ENCODE results near the gene DIAPH2. TPM values are rescaled to one million over a fixed set of nuclear protein-coding genes. Genes with fewer than 3 reads are reported as not detected.

Gene DIAPH2
- total and polyA plus RNA-seq, 2 donors (not counting 1 experiment from before 2014, with no cell fraction given), result 4.2 to 32.4 TPM

GRCh38 chrX:97609938-97610337 is 925.3 kb downstream of the DIAPH2 start:
- no peaks in the 10 kb centered on the region for H3K4me1 ChIP-seq (ENCODE audit: control insufficient read depth in 2 of 2, insufficient read depth in 2 of 2, low read length in 2 of 2)
- H3K4me1 Mint-ChIP-seq, result no peaks in the 10 kb centered on the region
- no peak overlapping the region for H2AFZ ChIP-seq (ENCODE audit: insufficient read depth, low read depth, low read length, poor library complexity, severe bottlenecking)
- no peaks in the 10 kb centered on the region for H4K20me1 ChIP-seq (ENCODE audit: control insufficient read depth, insufficient read depth, low read length, poor library complexity, severe bottlenecking)
- intact Hi-C loops (cut with micrococcal nuclease), result no loop called here
- H3K27me3 Mint-ChIP-seq, result no peaks in the 10 kb centered on the region
- WGBS (ENCODE audit: insufficient coverage), result no CpG with 5 or more reads among the region's 1 CpG
- no peak overlapping the region for H3K27ac ChIP-seq (ENCODE audit: low read length in 2 of 2)
- H3K9ac ChIP-seq (ENCODE audit: low read length), result no peak overlapping the region
- ChIA-PET POLR2A (no interaction called here), CTCF (no interaction called here)
- DNase-seq, result no peak
- H3K4me2 ChIP-seq (replicated peaks; ENCODE audit: low read depth, low read length, poor library complexity, severe bottlenecking), result no peak overlapping the region
- H3K9me3 Mint-ChIP-seq (ENCODE audit: insufficient read depth), result no peaks in the 10 kb centered on the region
- no peak for TF ChIP-seq CTCF (IDR thresholded peaks at IDR 0.05)
- TF ChIP-seq EZH2 (IDR thresholded peaks at IDR 0.05; ENCODE audit: borderline replicate concordance, insufficient read depth, low read depth, low read length, poor library complexity, severe bottlenecking), result no peak
- no peak overlapping the region for H3K4me3 ChIP-seq (ENCODE audit: control extremely low read depth in 1 of 5, extremely low read depth in 1 of 5, insufficient read depth in 1 of 5, low read depth in 2 of 5, low read length in 4 of 5)
- no peak overlapping the region for H3K27ac Mint-ChIP-seq
- H3K27me3 ChIP-seq (replicated peaks in 1 of 4; ENCODE audit: control extremely low read depth in 1 of 4, control insufficient read depth in 3 of 4, insufficient read depth in 4 of 4, low read length in 3 of 4), result no peaks in the 10 kb centered on the region
- no peak for ATAC-seq (ENCODE audit: low read depth)
- H3K4me3 Mint-ChIP-seq, result no peak overlapping the region
- H3K36me3 ChIP-seq (replicated peaks in 1 of 2; ENCODE audit: control extremely low read depth in 1 of 2, control insufficient read depth in 1 of 2, extremely low read depth in 1 of 2, insufficient read depth in 2 of 2, low read length in 1 of 2), result no peaks in the 10 kb centered on the region
- H3K79me2 ChIP-seq (ENCODE audit: control insufficient read depth, insufficient read depth, low read length), result no peaks in the 10 kb centered on the region
- no peaks in the 10 kb centered on the region for H3K9me3 ChIP-seq (ENCODE audit: control extremely low read depth in 1 of 3, control insufficient read depth in 2 of 3, insufficient read depth in 1 of 3, low read length in 2 of 3)

- Mint-ChIP-seq H3K27ac (no peak overlapping the region), H3K4me3 (no peak overlapping the region), H3K27me3 (no peaks in the 10 kb centered on the region), H3K9me3 (ENCODE audit: insufficient read depth) (no peaks in the 10 kb centered on the region), H3K4me1 (no peaks in the 10 kb centered on the region)
- no peak overlapping the region for H3K4me2 ChIP-seq (replicated peaks; ENCODE audit: low read depth, low read length, poor library complexity, severe bottlenecking)
- H3K4me1 ChIP-seq (ENCODE audit: control insufficient read depth in 2 of 2, insufficient read depth in 2 of 2, low read length in 2 of 2), result no peaks in the 10 kb centered on the region
- intact Hi-C loops (cut with micrococcal nuclease), result no loop called here
- 80% methylated on average over 1 of the region's 7 CpGs for WGBS (ENCODE audit: insufficient coverage)
- no peak overlapping the region for H3K9ac ChIP-seq (ENCODE audit: low read length)
- no peak overlapping the region for H3K4me3 ChIP-seq (ENCODE audit: control extremely low read depth in 1 of 5, extremely low read depth in 1 of 5, insufficient read depth in 1 of 5, low read depth in 2 of 5, low read length in 4 of 5)
- no peaks in the 10 kb centered on the region for H3K9me3 ChIP-seq (ENCODE audit: control extremely low read depth in 1 of 3, control insufficient read depth in 2 of 3, insufficient read depth in 1 of 3, low read length in 2 of 3)
- H3K27me3 ChIP-seq (replicated peaks in 1 of 4; ENCODE audit: control extremely low read depth in 1 of 4, control insufficient read depth in 3 of 4, insufficient read depth in 4 of 4, low read length in 3 of 4), result no peaks in the 10 kb centered on the region
- H3K36me3 ChIP-seq (replicated peaks in 1 of 2; ENCODE audit: control extremely low read depth in 1 of 2, control insufficient read depth in 1 of 2, extremely low read depth in 1 of 2, insufficient read depth in 2 of 2, low read length in 1 of 2), result no peaks in the 10 kb centered on the region
- DNase-seq (no peak), ATAC-seq (ENCODE audit: low read depth) (no peak)
- no peaks in the 10 kb centered on the region for H4K20me1 ChIP-seq (ENCODE audit: control insufficient read depth, insufficient read depth, low read length, poor library complexity, severe bottlenecking)
- H3K79me2 ChIP-seq (ENCODE audit: control insufficient read depth, insufficient read depth, low read length), result no peaks in the 10 kb centered on the region
- TF ChIP-seq EZH2 (IDR thresholded peaks at IDR 0.05; ENCODE audit: borderline replicate concordance, insufficient read depth, low read depth, low read length, poor library complexity, severe bottlenecking), result no peak
- TF ChIP-seq CTCF (IDR thresholded peaks at IDR 0.05), result no peak
- CTCF ChIA-PET, result no interaction called here
- no peak overlapping the region for H3K27ac ChIP-seq (ENCODE audit: low read length in 2 of 2)
- POLR2A ChIA-PET, result no interaction called here
- no peak overlapping the region for H2AFZ ChIP-seq (ENCODE audit: insufficient read depth, low read depth, low read length, poor library complexity, severe bottlenecking)
Measured at GRCh38 chrX:97616883-97617530, 932.4 kb downstream of the DIAPH2 start.

Data from B cell (primary cell).